ENCODE results near the gene CAMK2D. TPM values are rescaled to one million over a fixed set of nuclear protein-coding genes. Genes with fewer than 3 reads are reported as not detected.
"Not testable (repeated sequence)": the region's sequence is repeated elsewhere in the genome, so short reads cannot be mapped to it uniquely, and the experiment has no call there.

The CAMK2D gene
- total RNA-seq (ENCODE audit: low replicate concordance): 57.6 and 62.0 TPM in 2 replicates
- long read RNA-seq, full-length matches to known transcripts: 31 of 84 reads
- long read RNA-seq, partial matches to known transcripts: 32 of 84 reads
- long read RNA-seq, other reads (novel, unspliced or antisense): 21 of 84 reads

- peak; percentile 87 for DNase-seq (ENCODE audit: extremely low spot score, unreplicated experiment)
- H3K4me3 Mint-ChIP-seq: peak within 1 kb of the TSS; percentile 96
- H3K4me1 Mint-ChIP-seq (ENCODE audit: unreplicated experiment): peaks cover 25% of the 10 kb centered on the region
- no peaks in the 10 kb centered on the region for H3K9me3 Mint-ChIP-seq
- H3K36me3 Mint-ChIP-seq: peaks cover 12% of the 10 kb centered on the region
- H3K27ac Mint-ChIP-seq: peak within 1 kb of the TSS; percentile 99
- TF ChIP-seq CTCF (conservative IDR thresholded peaks at IDR 0.05): peak; percentile 52
- H3K27me3 Mint-ChIP-seq: peaks cover 4% of the 10 kb centered on the region
These were observed at the start of gene CAMK2D for GRCh38 chr4:113761620-113762185. TSS of gene CAMK2D (minus strand) at chr4:113761738. CDS start at chr4:113761068, 670 bp downstream.

- no peaks in the 10 kb centered on the region for H3K27me3 Mint-ChIP-seq
- no peaks in the 10 kb centered on the region for H3K4me1 Mint-ChIP-seq (ENCODE audit: unreplicated experiment)
- H3K36me3 Mint-ChIP-seq: no peaks in the 10 kb centered on the region
- H3K9me3 Mint-ChIP-seq: no peaks in the 10 kb centered on the region
- no peak for TF ChIP-seq CTCF (conservative IDR thresholded peaks at IDR 0.05)
- no peak overlapping the region for H3K4me3 Mint-ChIP-seq
- no peak overlapping the region for H3K27ac Mint-ChIP-seq
- no peak for DNase-seq (ENCODE audit: extremely low spot score, unreplicated experiment)
These were observed 49.4 kb upstream of the CAMK2D start for GRCh38 chr4:113810906-113811305.

- H3K27ac Mint-ChIP-seq: no peak overlapping the region
- no peaks in the 10 kb centered on the region for H3K27me3 Mint-ChIP-seq
- H3K4me3 Mint-ChIP-seq: no peak overlapping the region
- TF ChIP-seq CTCF (conservative IDR thresholded peaks at IDR 0.05): no peak
- H3K4me1 Mint-ChIP-seq (ENCODE audit: unreplicated experiment): no peaks in the 10 kb centered on the region
- H3K9me3 Mint-ChIP-seq: no peaks in the 10 kb centered on the region
- H3K36me3 Mint-ChIP-seq: no peaks in the 10 kb centered on the region
- no peak for DNase-seq (ENCODE audit: extremely low spot score, unreplicated experiment)
These were observed 47.8 kb upstream of the CAMK2D start for GRCh38 chr4:113809311-113809710.

- H3K4me3 Mint-ChIP-seq: no peak overlapping the region
- H3K27me3 Mint-ChIP-seq: no peaks in the 10 kb centered on the region
- DNase-seq (ENCODE audit: extremely low spot score, unreplicated experiment): no peak
- peaks cover 5% of the 10 kb centered on the region for H3K9me3 Mint-ChIP-seq
- no peak overlapping the region for H3K27ac Mint-ChIP-seq
- no peaks in the 10 kb centered on the region for H3K36me3 Mint-ChIP-seq
- TF ChIP-seq CTCF (conservative IDR thresholded peaks at IDR 0.05): no peak
- H3K4me1 Mint-ChIP-seq (ENCODE audit: unreplicated experiment): no peaks in the 10 kb centered on the region
These were observed 45.3 kb upstream of the CAMK2D start for GRCh38 chr4:113806850-113807249.

GRCh38 chr4:113801882-113802281, 40.3 kb upstream of the CAMK2D start:
- H3K9me3 Mint-ChIP-seq: peaks cover 5% of the 10 kb centered on the region
- H3K36me3 Mint-ChIP-seq: no peaks in the 10 kb centered on the region
- no peak for TF ChIP-seq CTCF (conservative IDR thresholded peaks at IDR 0.05)
- no peak overlapping the region for H3K4me3 Mint-ChIP-seq
- H3K4me1 Mint-ChIP-seq (ENCODE audit: unreplicated experiment): no peaks in the 10 kb centered on the region
- no peak overlapping the region for H3K27ac Mint-ChIP-seq
- H3K27me3 Mint-ChIP-seq: no peaks in the 10 kb centered on the region
- no peak for DNase-seq (ENCODE audit: extremely low spot score, unreplicated experiment)

GRCh38 chr4:113796381-113796780, 34.8 kb upstream of the CAMK2D start:
- H3K27me3 Mint-ChIP-seq; H3K4me1 Mint-ChIP-seq (ENCODE audit: unreplicated experiment); H3K27ac Mint-ChIP-seq; H3K4me3 Mint-ChIP-seq; H3K9me3 Mint-ChIP-seq; DNase-seq (ENCODE audit: extremely low spot score, unreplicated experiment); H3K36me3 Mint-ChIP-seq: not testable (repeated sequence)
